Activated CD8-positive, alpha-beta T cell treated with anti-CD3 and anti-CD28 coated beads for 36 hours (primary cell): ENCODE data around the gene KCNMB1. TPM values are rescaled to one million over a fixed set of nuclear protein-coding genes. Genes with fewer than 3 reads are reported as not detected.

Source experiments
- ATAC-seq: fragments of 200-7000 bp; cut with Tn5 transposase; one replicate; pipeline ENCODE4 v1.10.0; 2021; ENCODE audit warnings: mild to moderate bottlenecking, moderate library complexity
- CTCF ChIA-PET: fragments of 350-600 bp; sonication (Branson Sonifier 250); formaldehyde crosslinking; loops from one replicate; lab custom pipeline; 2021; ENCODE audit warnings: antibody characterized with exemption; lab: Charles Lee
- POLR2A ChIA-PET: fragments of 350-600 bp; sonication (Branson Sonifier 250); formaldehyde crosslinking; loops from one replicate; lab custom pipeline; 2021; ENCODE audit warnings: antibody characterized with exemption; lab: Charles Lee
- DNase-seq: peaks from one replicate; pipeline ENCODE4 v3.0.0-alpha.2; 2020
- H3K27ac Mint-ChIP-seq: one replicate; pipeline ENCODE4 v1.8.0; 2021; ENCODE audit warnings: mild to moderate bottlenecking, mixed read lengths
- H3K27me3 Mint-ChIP-seq: one replicate; pipeline ENCODE4 v1.8.0; 2021; ENCODE audit warnings: mixed read lengths
- H3K36me3 Mint-ChIP-seq: one replicate; pipeline ENCODE4 v1.8.0; 2021; ENCODE audit warnings: low read depth, mixed read lengths
- H3K4me1 Mint-ChIP-seq: one replicate; pipeline ENCODE4 v1.8.0; 2021; ENCODE audit warnings: low read depth, mixed read lengths
- H3K4me3 Mint-ChIP-seq: one replicate; pipeline ENCODE4 v1.8.0; 2021; ENCODE audit warnings: mild to moderate bottlenecking, moderate library complexity, mixed read lengths
- H3K9me3 Mint-ChIP-seq: one replicate; pipeline ENCODE4 v1.8.0; 2021; ENCODE audit warnings: mixed read lengths
- intact Hi-C: fragments of 100-400 bp; cut with micrococcal nuclease; formaldehyde crosslinking; loops from one replicate; pipeline ENCODE4 v1.10.0; 2022
- total RNA-seq, 2 experiments: library from RNA; stranded (reverse); gene quantifications; one replicate each; pipeline ENCODE4 v1.2.3, GENCODE V29; 2021
- TF ChIP-seq, protein P1 (sequence below): fragments of 200-600 bp; IDR thresholded peaks from one replicate; pipeline ENCODE4 v1.8.0; 2022; ENCODE audit warnings: antibody characterized with exemption, mild to moderate bottlenecking

The KCNMB1 gene
- total RNA-seq, 2 experiments from 2014 or later = not detected

DNA sequence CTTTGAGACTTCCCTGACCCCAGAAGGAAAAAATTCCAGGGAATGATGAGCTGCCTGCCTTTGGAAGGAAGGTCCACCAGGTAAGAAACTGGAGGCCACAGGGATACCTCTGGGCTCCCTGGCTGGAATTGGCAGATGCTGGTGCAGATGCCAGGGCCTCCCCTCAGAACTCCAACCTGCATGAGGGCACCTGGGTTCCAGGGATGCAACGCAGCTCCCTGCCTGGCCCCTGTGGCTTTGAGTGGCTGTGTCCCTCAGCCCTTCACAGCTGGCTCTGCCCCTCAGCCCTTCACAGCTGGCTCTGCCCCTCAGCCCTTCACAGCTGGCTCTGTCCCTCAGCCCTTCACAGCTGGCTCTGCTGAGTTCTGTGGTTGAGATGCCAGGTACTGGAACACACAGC, 13.9 kb downstream of the KCNMB1 start:
- Mint-ChIP-seq H3K36me3 (no peaks in the 10 kb centered on the region), H3K4me3 (no peak overlapping the region), H3K27ac (no peak overlapping the region), H3K9me3 (no peaks in the 10 kb centered on the region), H3K4me1 (no peaks in the 10 kb centered on the region), H3K27me3 (no peaks in the 10 kb centered on the region)
- TF ChIP-seq, protein P1, sequence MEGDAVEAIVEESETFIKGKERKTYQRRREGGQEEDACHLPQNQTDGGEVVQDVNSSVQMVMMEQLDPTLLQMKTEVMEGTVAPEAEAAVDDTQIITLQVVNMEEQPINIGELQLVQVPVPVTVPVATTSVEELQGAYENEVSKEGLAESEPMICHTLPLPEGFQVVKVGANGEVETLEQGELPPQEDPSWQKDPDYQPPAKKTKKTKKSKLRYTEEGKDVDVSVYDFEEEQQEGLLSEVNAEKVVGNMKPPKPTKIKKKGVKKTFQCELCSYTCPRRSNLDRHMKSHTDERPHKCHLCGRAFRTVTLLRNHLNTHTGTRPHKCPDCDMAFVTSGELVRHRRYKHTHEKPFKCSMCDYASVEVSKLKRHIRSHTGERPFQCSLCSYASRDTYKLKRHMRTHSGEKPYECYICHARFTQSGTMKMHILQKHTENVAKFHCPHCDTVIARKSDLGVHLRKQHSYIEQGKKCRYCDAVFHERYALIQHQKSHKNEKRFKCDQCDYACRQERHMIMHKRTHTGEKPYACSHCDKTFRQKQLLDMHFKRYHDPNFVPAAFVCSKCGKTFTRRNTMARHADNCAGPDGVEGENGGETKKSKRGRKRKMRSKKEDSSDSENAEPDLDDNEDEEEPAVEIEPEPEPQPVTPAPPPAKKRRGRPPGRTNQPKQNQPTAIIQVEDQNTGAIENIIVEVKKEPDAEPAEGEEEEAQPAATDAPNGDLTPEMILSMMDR = no peak
- ATAC-seq (no peak), DNase-seq (no peak)
- POLR2A ChIA-PET = interaction anchor here (0.7 kb wide), 1 partner anchor 1490 kb away, joined by 3 read pairs; no protein-coding TSS in a partner anchor
- CTCF ChIA-PET = interaction anchor here (0.9 kb wide), 1 partner anchor 149 kb away, joined by 3 read pairs; no protein-coding TSS in a partner anchor
- intact Hi-C loops = no loop called here

DNA sequence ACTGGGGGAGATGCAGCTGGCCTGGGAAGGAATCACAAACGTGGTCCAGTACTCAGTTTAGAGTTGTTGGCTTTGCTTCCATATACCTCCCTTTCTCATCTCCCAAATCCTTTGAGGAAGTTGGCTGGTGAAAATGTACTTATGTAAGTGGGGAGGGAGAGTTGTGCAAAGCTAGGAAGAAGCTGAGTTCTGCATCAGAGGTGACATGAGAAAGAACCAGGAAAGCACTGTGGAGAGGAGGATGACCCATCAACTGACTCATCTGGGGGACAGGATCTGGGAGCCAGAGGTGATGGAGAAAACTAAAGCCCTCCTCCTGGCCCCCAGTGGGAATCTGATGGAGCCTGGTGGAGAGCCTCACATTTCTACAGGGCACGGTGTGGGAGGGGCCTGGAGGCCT, 16.2 kb downstream of the KCNMB1 start:
- H3K9me3 Mint-ChIP-seq = no peaks in the 10 kb centered on the region
- DNase-seq (no peak), ATAC-seq (no peak)
- no peak overlapping the region for H3K4me3 Mint-ChIP-seq
- H3K36me3 Mint-ChIP-seq = no peaks in the 10 kb centered on the region
- intact Hi-C loops = no loop called here
- no peak overlapping the region for H3K27ac Mint-ChIP-seq
- H3K4me1 Mint-ChIP-seq = no peaks in the 10 kb centered on the region
- ChIA-PET POLR2A (no interaction called here), CTCF (interaction anchor here (1.0 kb wide), 1 partner anchor 48 kb away, joined by 4 read pairs; no protein-coding TSS in a partner anchor)
- TF ChIP-seq, protein P1 = no peak
- H3K27me3 Mint-ChIP-seq = no peaks in the 10 kb centered on the region

DNA sequence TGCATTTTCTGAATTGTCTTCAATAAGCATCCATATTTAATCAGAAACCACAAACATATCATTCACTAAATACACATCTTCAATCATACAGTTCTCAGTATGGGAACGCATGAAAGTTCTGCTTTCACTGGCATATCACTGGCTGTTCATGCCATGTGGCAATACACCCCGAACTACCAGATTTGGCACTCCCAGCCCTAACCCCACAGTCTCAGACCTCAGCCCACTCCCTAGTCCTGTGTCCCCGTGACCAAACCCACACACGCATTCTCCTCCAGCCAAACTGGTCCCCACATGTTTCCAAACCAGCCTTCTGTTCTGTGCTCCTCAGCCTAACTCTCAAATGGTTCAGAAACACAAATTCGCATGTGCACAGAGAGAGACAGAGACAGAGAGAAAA, 20.6 kb downstream of the KCNMB1 start:
- H3K9me3 Mint-ChIP-seq = no peaks in the 10 kb centered on the region
- POLR2A ChIA-PET = no interaction called here
- TF ChIP-seq, protein P1 = no peak
- H3K4me1 Mint-ChIP-seq = no peaks in the 10 kb centered on the region
- H3K27ac Mint-ChIP-seq = no peak overlapping the region
- intact Hi-C loops = no loop called here
- DNase-seq (no peak), ATAC-seq (no peak)
- H3K36me3 Mint-ChIP-seq = no peaks in the 10 kb centered on the region
- no peak overlapping the region for H3K4me3 Mint-ChIP-seq
- H3K27me3 Mint-ChIP-seq = no peaks in the 10 kb centered on the region
- CTCF ChIA-PET = no interaction called here

DNA sequence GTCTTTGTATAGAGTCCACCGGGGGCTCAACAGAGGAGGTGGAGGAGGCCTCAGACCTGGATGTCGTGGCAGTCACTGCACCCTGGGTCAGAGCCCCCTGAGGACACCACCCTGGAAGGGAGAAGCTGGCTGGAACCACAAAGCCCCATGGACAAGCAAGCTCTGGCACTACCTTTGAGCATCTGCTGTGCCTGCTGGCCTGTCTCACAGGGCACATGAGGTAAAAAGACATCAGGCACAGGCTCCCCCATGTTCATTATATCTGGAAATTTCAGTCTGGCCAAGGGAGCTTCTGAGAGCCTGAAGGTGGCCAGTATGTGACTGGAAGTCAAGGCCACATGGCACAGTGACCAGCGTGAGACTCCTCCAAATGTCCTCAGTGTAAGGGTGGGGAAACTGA, 22.9 kb downstream of the KCNMB1 start:
- CTCF ChIA-PET = no interaction called here
- no peaks in the 10 kb centered on the region for H3K4me1 Mint-ChIP-seq
- H3K4me3 Mint-ChIP-seq = no peak overlapping the region
- H3K27me3 Mint-ChIP-seq = no peaks in the 10 kb centered on the region
- H3K36me3 Mint-ChIP-seq = no peaks in the 10 kb centered on the region
- no peak for ATAC-seq
- H3K27ac Mint-ChIP-seq = no peak overlapping the region
- intact Hi-C loops = no loop called here
- POLR2A ChIA-PET = no interaction called here
- no peak for DNase-seq
- TF ChIP-seq, protein P1 = no peak
- no peaks in the 10 kb centered on the region for H3K9me3 Mint-ChIP-seq

DNA sequence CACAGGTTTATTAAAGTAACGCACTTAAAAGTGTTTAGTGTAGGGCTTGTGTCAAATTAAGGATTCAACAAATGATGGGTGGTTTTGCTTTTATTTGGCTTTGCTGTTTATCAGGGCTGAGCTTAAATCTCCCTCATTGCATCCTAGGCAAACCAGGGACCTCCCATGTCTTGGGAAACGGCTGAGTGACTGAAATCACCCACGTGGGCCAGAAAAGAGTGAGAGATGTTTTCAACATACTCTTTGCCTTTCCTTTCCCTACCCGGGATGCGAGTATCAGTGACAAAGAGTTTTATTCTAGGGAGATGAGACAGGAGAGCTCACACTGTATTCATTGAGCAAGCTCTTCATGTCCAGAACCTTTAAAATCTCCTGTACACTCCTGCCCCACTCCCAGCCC, 23.3 kb downstream of the KCNMB1 start:
- ATAC-seq = no peak
- CTCF ChIA-PET = no interaction called here
- Mint-ChIP-seq H3K36me3 (no peaks in the 10 kb centered on the region), H3K4me3 (no peak overlapping the region), H3K9me3 (no peaks in the 10 kb centered on the region), H3K27me3 (no peaks in the 10 kb centered on the region), H3K27ac (no peak overlapping the region), H3K4me1 (no peaks in the 10 kb centered on the region)
- intact Hi-C loops = no loop called here
- DNase-seq = no peak
- POLR2A ChIA-PET = no interaction called here
- TF ChIP-seq, protein P1 = no peak
